K562 (cell line): ENCODE results near the gene CSNK1D. TPM values are rescaled to one million over a fixed set of nuclear protein-coding genes. Genes with fewer than 3 reads are reported as not detected.

Source experiments
- ATAC-seq: fragments of 200-7000 bp; cut with Tn5 transposase; 3 replicates; pipeline ENCODE4 v1.9.1; 2020; ENCODE audit warnings: moderate library complexity
- BruUV-seq: library from RNA; stranded (reverse); fragments of 400-500 nt; replicated peaks from 2 replicates; lab custom pipeline; 2021; lab: Mats Ljungman, UMichigan
- CTCF ChIA-PET: fragments of 300-600 bp; formaldehyde crosslinking; extraction: SDS; loops from one replicate; lab custom pipeline; 2021; ENCODE audit warnings: low intra/inter-chr PET ratio; lab: Yijun Ruan, JAX
- POLR2A ChIA-PET: fragments of 300-600, 350-650 bp; sonication (Branson Sonifier 250); formaldehyde crosslinking; extraction: SDS; loops from one replicate; lab custom pipeline; 2021; ENCODE audit warnings: antibody characterized with exemption, inconsistent platforms; lab: Yijun Ruan, JAX
- DNase-seq, 4 experiments: peaks; one replicate each; pipeline versions ENCODE4 v3.0.0 to v3.0.0-alpha.2; 2011 to 2018; ENCODE audit warnings: low spot score in 3 of 4, mixed read lengths in 3 of 4; ENCODE audit errors: extremely low read depth in 1 of 4
- FAIRE-seq: peaks from 2 replicates; lab custom pipeline; 2011; peaks lifted over from hg19 to GRCh38; lab: Jason Lieb, UNC
- H2AFZ ChIP-seq: 2 replicates; pipeline ENCODE4 v1.6.0; 2011; ENCODE audit warnings: low read depth, low read length, control low read depth, inconsistent platforms
- H3K27ac ChIP-seq: fragments of 200-600 bp; 3 replicates; pipeline ENCODE4 v1.8.0; 2011; ENCODE audit warnings: low read depth, mild to moderate bottlenecking, control low read depth, inconsistent platforms, low read length, moderate library complexity, mixed read lengths; ENCODE audit errors: extremely low read depth
- H3K27me3 ChIP-seq, 2 experiments: fragments of 300-600 bp in 1 of 2; 2 replicates in 1 of 2; 3 replicates in 1 of 2; pipeline versions ENCODE4 v1.6.0 to v1.8.0; 2011; ENCODE audit warnings: inconsistent platforms in 2 of 2, low read length in 2 of 2, mild to moderate bottlenecking in 1 of 2, mixed read lengths in 1 of 2, moderate library complexity in 1 of 2; ENCODE audit not compliant: control insufficient read depth in 2 of 2, insufficient read depth in 2 of 2
- H3K36me3 ChIP-seq: fragments of 300-600 bp; 3 replicates; pipeline ENCODE4 v1.8.0; 2011; ENCODE audit warnings: mild to moderate bottlenecking, low read length, inconsistent platforms; ENCODE audit not compliant: control insufficient read depth, insufficient read depth
- H3K4me1 ChIP-seq, 2 experiments: fragments of 200-600 bp in 1 of 2; replicated peaks in 1 of 2; 2 replicates in 1 of 2; 3 replicates in 1 of 2; pipeline versions ENCODE4 v1.5.1 to v1.8.0; 2011; ENCODE audit warnings: inconsistent platforms in 2 of 2, low read length in 2 of 2, mild to moderate bottlenecking in 1 of 2, mixed read lengths in 1 of 2, moderate library complexity in 1 of 2; ENCODE audit not compliant: control insufficient read depth in 2 of 2, insufficient read depth in 2 of 2
- H3K4me2 ChIP-seq: 2 replicates; pipeline ENCODE4 v1.6.1; 2011; ENCODE audit warnings: low read length, control low read depth, inconsistent platforms, mixed read lengths; ENCODE audit not compliant: insufficient read depth
- H3K4me3 ChIP-seq: fragments of 200-600 bp; sonication (generic), shearing (Covaris generic); 2 replicates; pipeline ENCODE4 v1.5.1; 2016; ENCODE audit warnings: control low read depth, inconsistent platforms
- H3K79me2 ChIP-seq: fragments of 200-600 bp; 3 replicates; pipeline ENCODE4 v1.8.0; 2011; ENCODE audit warnings: low read length, inconsistent platforms; ENCODE audit not compliant: control insufficient read depth, insufficient read depth
- H3K9ac ChIP-seq, 2 experiments: 2 replicates each; pipeline versions ENCODE4 v1.6.0 to v1.6.1; 2011; ENCODE audit warnings: low read depth in 2 of 2, low read length in 2 of 2, control low read depth in 1 of 2, inconsistent platforms in 1 of 2, mild to moderate bottlenecking in 1 of 2, mixed read lengths in 1 of 2; ENCODE audit not compliant: insufficient read depth in 1 of 2
- H3K9me1 ChIP-seq: one replicate; pipeline ENCODE4 v1.6.0; 2011; ENCODE audit warnings: inconsistent platforms, mild to moderate bottlenecking, low read length, moderate library complexity; ENCODE audit not compliant: control insufficient read depth, insufficient read depth
- H3K9me3 ChIP-seq: replicated peaks from 2 replicates; pipeline ENCODE4 v1.5.1; 2011; ENCODE audit warnings: low read depth, low read length, inconsistent platforms; ENCODE audit not compliant: control insufficient read depth, insufficient read depth
- H4K20me1 ChIP-seq: replicated peaks from 2 replicates; pipeline ENCODE4 v1.6.1; 2011; ENCODE audit warnings: low read length, inconsistent platforms, mixed read lengths; ENCODE audit not compliant: control insufficient read depth, insufficient read depth
- ARID4B ChIP-seq: sonication (generic); formaldehyde crosslinking; IDR thresholded peaks from 2 replicates; pipeline ENCODE4 v1.8.0; 2022; ENCODE audit warnings: mild to moderate bottlenecking, missing genetic modification reagents
- BRCA1 ChIP-seq, 2 experiments: fragments of 450-650 bp in 1 of 2; sonication (generic) in 1 of 2; formaldehyde crosslinking in 1 of 2; IDR thresholded peaks; 2 replicates each; pipeline versions ENCODE4 v1.5.0 to v1.6.1; 2017 to 2020; ENCODE audit warnings: mild to moderate bottlenecking in 1 of 2, missing genetic modification reagents in 1 of 2
- E2F4 ChIP-seq: sonication (generic); formaldehyde crosslinking; IDR thresholded peaks from 2 replicates; pipeline ENCODE4 v1.8.0; 2022; ENCODE audit warnings: mild to moderate bottlenecking, low read depth, missing genetic modification reagents
- ETV6 ChIP-seq, 3 experiments: fragments of 150-350 bp in 1 of 3; sonication (generic) in 1 of 3; formaldehyde crosslinking in 1 of 3; IDR thresholded peaks; 2 replicates each; pipeline versions ENCODE4 v1.6.1 to v1.8.0; 2014 to 2022; ENCODE audit warnings: borderline replicate concordance in 2 of 3, low read depth in 2 of 3, antibody characterized with exemption in 1 of 3, low read length in 1 of 3, mild to moderate bottlenecking in 1 of 3, missing genetic modification reagents in 1 of 3
- GATAD2B ChIP-seq: fragments of 450-650 bp; IDR thresholded peaks from 2 replicates; pipeline ENCODE4 v1.6.1; 2017; ENCODE audit warnings: mild to moderate bottlenecking, borderline replicate concordance
- HDAC1 ChIP-seq, 2 experiments: fragments of 450-650 bp; IDR thresholded peaks; 2 replicates each; pipeline ENCODE4 v1.6.1; 2016 to 2017; ENCODE audit warnings: inconsistent platforms in 1 of 2, mild to moderate bottlenecking in 1 of 2, moderate library complexity in 1 of 2
- HDAC3 ChIP-seq: fragments of 450-650 bp; IDR thresholded peaks from 2 replicates; pipeline ENCODE4 v1.6.1; 2018; ENCODE audit warnings: borderline replicate concordance, mild to moderate bottlenecking, moderate library complexity; ENCODE audit not compliant: partially characterized antibody
- KLF13 ChIP-seq: fragments of 450-650 bp; IDR thresholded peaks from 2 replicates; pipeline ENCODE4 v1.6.1; 2016; ENCODE audit warnings: missing genetic modification characterization, low read depth, mild to moderate bottlenecking, missing compliant biosample characterization, moderate library complexity, borderline replicate concordance
- MCM2 ChIP-seq: fragments of 450-650 bp; IDR thresholded peaks from 2 replicates; pipeline ENCODE4 v1.6.1; 2017; ENCODE audit warnings: low read depth, mild to moderate bottlenecking
- MTF1 ChIP-seq: fragments of 250-450 bp; sonication (Bioruptor Pico); IDR thresholded peaks from 2 replicates; pipeline ENCODE4 v1.9.0; 2021; ENCODE audit warnings: moderate library complexity, mild to moderate bottlenecking, inconsistent platforms, borderline replicate concordance
- ZBED1 ChIP-seq: IDR thresholded peaks from 2 replicates; pipeline ENCODE4 v1.6.1; 2014
- ZC3H11A ChIP-seq: IDR thresholded peaks from 2 replicates; pipeline ENCODE4 v1.6.1; 2012; ENCODE audit warnings: low read depth, low read length, improper control_type of control experiment
- ZZZ3 ChIP-seq: fragments of 450-650 bp; IDR thresholded peaks from 2 replicates; pipeline ENCODE4 v1.6.1; 2016; ENCODE audit warnings: antibody characterized with exemption, mild to moderate bottlenecking, moderate library complexity
- WGBS: fragments of 100-300 bp; shearing (Covaris generic); methylation state at CpG from one replicate; pipeline ENCODE4 v1.1.6; 2016; ENCODE audit warnings: low coverage, mixed read lengths; ENCODE audit not compliant: insufficient coverage; ENCODE audit errors: missing lambda C conversion rate; 5-methylcytosine and 5-hydroxymethylcytosine counted together
- in situ Hi-C: fragments of 300-500 bp; cut with MboI; formaldehyde crosslinking; loops from 4 replicates; pipeline ENCODE4 v1.15.0; 2018; ENCODE audit warnings: inconsistent platforms, mixed read lengths
- intact Hi-C: fragments of 100-400 bp; cut with micrococcal nuclease; formaldehyde crosslinking; loops from 2 replicates; pipeline ENCODE4 v1.14.2; 2022
- polyA plus RNA-seq, 8 experiments: library from polyadenylated mRNA; depleted of rRNA in 4 of 8; stranded (reverse) in 5 of 8; unstranded in 3 of 8; fragments of >200 nt; fragmentation: Nextera tagmentation in 2 of 8; fragmentation: Illumina TruSeq in 1 of 8; extraction: Ambion mirVana in 2 of 8; extraction: Trizol in 1 of 8; gene quantifications; 2 replicates each; pipeline versions ENCODE4 v1.2.1 to v1.2.3, GENCODE V29; 2011 to 2014; ENCODE audit warnings: inconsistent platforms in 1 of 8, missing spikeins in 1 of 8
- total RNA-seq, 7 experiments: library from RNA; depleted of rRNA in 6 of 7; stranded (reverse); fragments of >200 nt in 6 of 7; fragmentation: Illumina TruSeq in 2 of 7; extraction: Trizol in 2 of 7; gene quantifications; 2 replicates each; pipeline versions ENCODE4 v1.2.1 to v1.2.3, GENCODE V29; 2011 to 2021; ENCODE audit warnings: low replicate concordance in 1 of 7

CSNK1D gene
- total and polyA plus RNA-seq, 9 of the 15 experiments (the other 6 are each of a cell fraction or from before 2014, with no cell fraction given), result 6.5 to 133 (median 41.3) TPM

- H3K4me3 ChIP-seq, result peak overlapping the region; percentile 86
- H4K20me1 ChIP-seq, result no peaks in the 10 kb centered on the region
- POLR2A ChIA-PET, result interaction anchor here (0.6 to 3.5 kb wide), 25 partner anchors 9 to 554 kb away, joined by 3 to 37 read pairs (median 4); partner anchors contain the start of gene CSNK1D
- no peaks in the 10 kb centered on the region for H3K9me1 ChIP-seq
- peak; percentile 92 to 99 (median 96) for DNase-seq
- intact Hi-C loops, result loop anchor here (5.0 kb wide), 1 partner anchor 45 kb away; no protein-coding TSS in a partner anchor
- H3K4me1 ChIP-seq, result peaks cover 78 to 79% of the 10 kb centered on the region in 2 experiments
- CTCF ChIA-PET, result no interaction called here
- H3K9ac ChIP-seq, result peak overlapping the region; percentile 91 to 99
- ATAC-seq, result peak; percentile 96
- peak; percentile 99 for FAIRE-seq
- H2AFZ ChIP-seq, result peak overlapping the region; percentile 75
- in situ Hi-C loops, result no loop called here
- no peaks in the 10 kb centered on the region for H3K27me3 ChIP-seq
- peak overlapping the region; percentile 79 for H3K4me2 ChIP-seq
- BruUV-seq, result TSS peak; percentile 93
- peak overlapping the region; percentile 93 for H3K27ac ChIP-seq
- H3K79me2 ChIP-seq, result peaks cover 27% of the 10 kb centered on the region
- WGBS, result under 1% methylated on average over 61 of the region's 86 CpGs
- H3K9me3 ChIP-seq, result no peaks in the 10 kb centered on the region
- no peaks in the 10 kb centered on the region; the same call in 2 of the 3 replicates for H3K36me3 ChIP-seq
- 0 out of 2 replicates have a peak, but pooled peaks have one; percentile 24 for TF ChIP-seq GATAD2B
- no peak for TF ChIP-seq ZC3H11A
- TF ChIP-seq KLF13 (tag), result peak; percentile 25; the same call in 1 of the 2 replicates
- no peak for TF ChIP-seq ARID4B (CRISPR knock-in tag)
- TF ChIP-seq ZZZ3, result no peak
- TF ChIP-seq ZBED1, result 0 out of 2 replicates have a peak, but pooled peaks have one; percentile 68
- TF ChIP-seq HDAC1 (IDR thresholded peaks at IDR 0.05), result peak in 1 of 2 experiments; percentile 35; a peak in 1 of 4 replicates
- TF ChIP-seq BRCA1 (IDR thresholded peaks at IDR 0.05), result no peak
- TF ChIP-seq BRCA1 (CRISPR knock-in tag; IDR thresholded peaks at IDR 0.05), result peak; percentile 77; the same call in 1 of the 2 replicates
- TF ChIP-seq MTF1 (CRISPR knock-in tag), result no peak
- TF ChIP-seq ETV6 (IDR thresholded peaks at IDR 0.05; ENCODE audit: borderline replicate concordance in 1 of 2, low read depth in 2 of 2, low read length in 1 of 2), result no peak
- TF ChIP-seq ETV6 (CRISPR knock-in tag; IDR thresholded peaks at IDR 0.05; ENCODE audit: borderline replicate concordance), result no peak; the same call in 1 of the 2 replicates
- TF ChIP-seq MCM2, result no peak
- TF ChIP-seq HDAC3, result no peak
- peak; percentile 29; the same call in 1 of the 2 replicates for TF ChIP-seq E2F4 (CRISPR knock-in tag)
These were observed 19.0 kb upstream of the CSNK1D start for GRCh38 chr17:82292251-82293154.
